T-cell (primary cell): ENCODE results near the gene NLGN2. TPM values are rescaled to one million over a fixed set of nuclear protein-coding genes. Genes with fewer than 3 reads are reported as not detected.

Source experiments
- ATAC-seq, 4 experiments: fragments of 200-7000 bp in 3 of 4; fragments of 150-1000 bp in 1 of 4; cut with Tn5 transposase; replicated peaks in 1 of 4; 1 replicate in 3 of 4; 2 replicates in 1 of 4; pipeline ENCODE4 v1.10.0; 2021; ENCODE audit warnings: moderate library complexity in 3 of 4, mild to moderate bottlenecking in 2 of 4, moderate number of reproducible peaks in 1 of 4
- CTCF ChIA-PET, 2 donors: fragments of 300-600 bp; sonication (Branson Sonifier 250); formaldehyde crosslinking; loops; one replicate each; lab custom pipeline; 2022; ENCODE audit warnings: antibody characterized with exemption in 2 of 2; lab: Charles Lee
- POLR2A ChIA-PET, 2 donors: fragments of 300-600 bp; sonication (Branson Sonifier 250); formaldehyde crosslinking; loops; one replicate each; lab custom pipeline; 2022; ENCODE audit warnings: antibody characterized with exemption in 2 of 2; lab: Charles Lee
- DNase-seq, 35 experiments: peaks; one replicate each; pipeline versions ENCODE4 v3.0.0 to v3.0.0-alpha.2; 2013 to 2023
- H3K27ac ChIP-seq: one replicate; pipeline ENCODE4 v1.5.1; 2013; ENCODE audit warnings: low read length
- H3K27me3 ChIP-seq, 2 experiments: replicated peaks in 1 of 2; 1 replicate in 1 of 2; 2 replicates in 1 of 2; pipeline versions ENCODE4 v1.6.1 to v1.7.0; 2013; ENCODE audit warnings: low read length in 1 of 2, mixed read lengths in 1 of 2; ENCODE audit not compliant: control insufficient read depth in 2 of 2, insufficient read depth in 2 of 2; ENCODE audit errors: extremely low read depth in 1 of 2
- H3K36me3 ChIP-seq, 2 donors: 1 replicate in 1 of 2; 2 replicates in 1 of 2; pipeline versions ENCODE4 v1.6.1 to v1.7.0; 2013; ENCODE audit warnings: low read length in 1 of 2; ENCODE audit not compliant: control insufficient read depth in 2 of 2, insufficient read depth in 1 of 2; ENCODE audit errors: extremely low read depth in 1 of 2
- H3K4me1 ChIP-seq, 2 experiments: 1 replicate in 1 of 2; 2 replicates in 1 of 2; pipeline versions ENCODE4 v1.6.1 to v1.7.0; 2013; ENCODE audit warnings: low read length in 2 of 2, mixed read lengths in 1 of 2; ENCODE audit not compliant: insufficient read depth in 2 of 2, control insufficient read depth in 1 of 2; ENCODE audit errors: extremely low read depth in 1 of 2
- H3K4me3 ChIP-seq, 2 donors: 1 replicate in 1 of 2; 2 replicates in 1 of 2; pipeline versions ENCODE4 v1.5.1 to v1.7.0; 2013; ENCODE audit warnings: mild to moderate bottlenecking in 2 of 2, low read length in 1 of 2, moderate library complexity in 1 of 2; ENCODE audit not compliant: control insufficient read depth in 1 of 2; ENCODE audit errors: extremely low read depth in 1 of 2
- H3K9me3 ChIP-seq: 2 replicates; pipeline ENCODE4 v1.7.0; 2013
- H3K27ac Mint-ChIP-seq, 2 donors: one replicate each; pipeline ENCODE4 v1.8.0; 2020 to 2021; ENCODE audit warnings: mild to moderate bottlenecking in 2 of 2, mixed read lengths in 2 of 2
- H3K27me3 Mint-ChIP-seq, 2 donors: one replicate each; pipeline ENCODE4 v1.8.0; 2021 to 2022; ENCODE audit warnings: mixed read lengths in 2 of 2
- H3K36me3 Mint-ChIP-seq: one replicate; pipeline ENCODE4 v1.8.0; 2021; ENCODE audit warnings: mixed read lengths
- H3K4me1 Mint-ChIP-seq, 3 donors: one replicate each; pipeline ENCODE4 v1.8.0; 2020 to 2022; ENCODE audit warnings: mixed read lengths in 3 of 3, mild to moderate bottlenecking in 1 of 3
- H3K4me3 Mint-ChIP-seq, 3 donors: one replicate each; pipeline ENCODE4 v1.8.0; 2020 to 2022; ENCODE audit warnings: mild to moderate bottlenecking in 3 of 3, mixed read lengths in 3 of 3, moderate library complexity in 3 of 3
- H3K9me3 Mint-ChIP-seq, 3 donors: one replicate each; pipeline ENCODE4 v1.8.0; 2020 to 2022; ENCODE audit warnings: mixed read lengths in 3 of 3
- WGBS: methylation state at CpG from one replicate; pipeline ENCODE4 v1.1.5; 2013; ENCODE audit warnings: missing lambda C conversion rate; ENCODE audit not compliant: insufficient coverage; 5-methylcytosine and 5-hydroxymethylcytosine counted together
- total RNA-seq, 35 experiments: library from RNA in 6 of 35; stranded (reverse) in 6 of 35; fragments of 120-200 nt in 1 of 35; gene quantifications; one replicate each; pipeline versions ENCODE4 v1.2.1 to v1.2.4 and lab custom pipeline; 2013 to 2026

The NLGN2 gene
- total RNA-seq, 5 donors from 2014 or later (not counting 1 experiment from before 2014, with no cell fraction given), result 6.8 to 8.9 (median 8.4) TPM

DNA sequence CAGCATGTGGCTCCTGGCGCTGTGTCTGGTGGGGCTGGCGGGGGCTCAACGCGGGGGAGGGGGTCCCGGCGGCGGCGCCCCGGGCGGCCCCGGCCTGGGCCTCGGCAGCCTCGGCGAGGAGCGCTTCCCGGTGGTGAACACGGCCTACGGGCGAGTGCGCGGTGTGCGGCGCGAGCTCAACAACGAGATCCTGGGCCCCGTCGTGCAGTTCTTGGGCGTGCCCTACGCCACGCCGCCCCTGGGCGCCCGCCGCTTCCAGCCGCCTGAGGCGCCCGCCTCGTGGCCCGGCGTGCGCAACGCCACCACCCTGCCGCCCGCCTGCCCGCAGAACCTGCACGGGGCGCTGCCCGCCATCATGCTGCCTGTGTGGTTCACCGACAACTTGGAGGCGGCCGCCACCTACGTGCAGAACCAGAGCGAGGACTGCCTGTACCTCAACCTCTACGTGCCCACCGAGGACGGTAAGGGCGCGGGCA is 645 bp downstream of the NLGN2 start:
- no peak overlapping the region for H3K27ac Mint-ChIP-seq
- 61% methylated on average over 57 of the region's 58 CpGs for WGBS
- ChIA-PET CTCF (no interaction called here), POLR2A (no interaction called here)
- no peak overlapping the region for H3K27ac ChIP-seq
- peaks cover 0 to 27% of the 10 kb centered on the region in 2 experiments for H3K4me1 ChIP-seq
- no peaks in the 10 kb centered on the region for H3K36me3 ChIP-seq
- peaks cover 0 to 10% of the 10 kb centered on the region in 2 experiments for H3K27me3 ChIP-seq
- ATAC-seq, result peak in 1 of 4 experiments; percentile 2
- H3K9me3 ChIP-seq, result no peaks in the 10 kb centered on the region
- H3K36me3 Mint-ChIP-seq, result no peaks in the 10 kb centered on the region
- H3K4me1 Mint-ChIP-seq, result peaks cover 6 to 18% (median 9%) of the 10 kb centered on the region in 3 donors
- peak in 24 of 35 experiments; percentile 10 to 61 (median 38) for DNase-seq
- H3K4me3 ChIP-seq, result no peak overlapping the region
- H3K4me3 Mint-ChIP-seq, result no peak overlapping the region
- H3K27me3 Mint-ChIP-seq, result peaks cover 0 to 1% of the 10 kb centered on the region in 2 donors
- H3K9me3 Mint-ChIP-seq, result no peaks in the 10 kb centered on the region

DNA sequence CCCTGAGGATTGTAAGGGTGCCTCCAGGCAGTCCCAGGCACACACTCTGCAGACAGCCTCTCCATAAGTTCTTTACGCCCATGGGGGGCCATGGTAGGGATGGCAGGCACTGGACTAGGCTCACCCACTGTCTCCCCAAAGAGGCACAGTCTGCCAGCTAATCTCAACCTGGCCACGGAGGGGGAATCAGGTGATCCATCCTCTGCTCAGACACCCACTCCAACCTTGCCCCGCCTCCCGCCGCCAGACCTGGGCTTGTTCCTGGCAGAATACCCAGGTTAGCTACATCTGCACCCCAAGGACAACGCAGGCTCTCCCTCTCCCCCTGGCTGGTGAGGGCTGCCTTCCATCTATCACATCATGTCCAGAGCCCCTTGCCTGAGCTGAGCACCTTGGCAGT is 1.2 kb downstream of the NLGN2 start:
- Histone ChIP-seq H3K4me3 (no peak overlapping the region), H3K27ac (no peak overlapping the region), H3K4me1 (peaks cover 0 to 21% of the 10 kb centered on the region in 2 experiments), H3K27me3 (peaks cover 0 to 13% of the 10 kb centered on the region in 2 experiments), H3K9me3 (no peaks in the 10 kb centered on the region), H3K36me3 (no peaks in the 10 kb centered on the region)
- ChIA-PET POLR2A (no interaction called here), CTCF (no interaction called here)
- H3K36me3 Mint-ChIP-seq, result no peaks in the 10 kb centered on the region
- DNase-seq (no peak), ATAC-seq (no peak)
- peaks cover 5 to 17% (median 8%) of the 10 kb centered on the region in 3 donors for H3K4me1 Mint-ChIP-seq
- WGBS, result 63% methylated on average over 3 of the region's 6 CpGs
- peak overlapping the region in 2 of 3 donors; percentile 1 to 50 for H3K4me3 Mint-ChIP-seq
- H3K9me3 Mint-ChIP-seq, result no peaks in the 10 kb centered on the region
- H3K27me3 Mint-ChIP-seq, result peaks cover 0 to 1% of the 10 kb centered on the region in 2 donors
- H3K27ac Mint-ChIP-seq, result no peak overlapping the region

DNA sequence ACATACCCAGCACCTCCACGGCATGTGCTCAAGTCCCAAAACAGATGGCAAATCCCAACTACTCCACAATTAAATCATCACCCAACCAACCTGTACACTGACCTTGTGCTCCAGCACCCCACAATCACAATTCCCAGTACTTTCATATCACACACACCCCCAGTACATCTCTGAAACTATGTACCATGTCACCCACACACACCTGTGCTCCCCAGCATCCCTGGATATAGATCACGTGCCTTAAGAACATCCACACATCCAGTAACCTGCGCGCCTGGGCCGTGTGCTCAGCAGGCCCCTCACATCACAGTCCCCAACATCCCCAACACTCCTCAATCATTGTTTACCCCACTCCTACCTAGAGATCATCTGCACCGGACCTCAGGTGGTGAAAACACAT is 2.1 kb downstream of the NLGN2 start:
- POLR2A ChIA-PET, result no interaction called here
- H3K4me3 Mint-ChIP-seq, result peak overlapping the region in 1 of 3 donors; percentile 1
- Histone ChIP-seq H3K27me3 (peaks cover 0 to 13% of the 10 kb centered on the region in 2 experiments), H3K4me1 (peaks cover 0 to 16% of the 10 kb centered on the region in 2 experiments), H3K4me3 (no peak overlapping the region), H3K27ac (no peak overlapping the region), H3K9me3 (no peaks in the 10 kb centered on the region), H3K36me3 (no peaks in the 10 kb centered on the region)
- H3K27me3 Mint-ChIP-seq, result peaks cover 0 to 1% of the 10 kb centered on the region in 2 donors
- H3K27ac Mint-ChIP-seq, result no peak overlapping the region
- no peak for DNase-seq
- 90% methylated on average over 6 of the region's 6 CpGs for WGBS
- CTCF ChIA-PET, result no interaction called here
- H3K4me1 Mint-ChIP-seq, result peaks cover 5 to 14% (median 8%) of the 10 kb centered on the region in 3 donors
- ATAC-seq, result no peak
- H3K9me3 Mint-ChIP-seq, result no peaks in the 10 kb centered on the region
- H3K36me3 Mint-ChIP-seq, result no peaks in the 10 kb centered on the region

DNA sequence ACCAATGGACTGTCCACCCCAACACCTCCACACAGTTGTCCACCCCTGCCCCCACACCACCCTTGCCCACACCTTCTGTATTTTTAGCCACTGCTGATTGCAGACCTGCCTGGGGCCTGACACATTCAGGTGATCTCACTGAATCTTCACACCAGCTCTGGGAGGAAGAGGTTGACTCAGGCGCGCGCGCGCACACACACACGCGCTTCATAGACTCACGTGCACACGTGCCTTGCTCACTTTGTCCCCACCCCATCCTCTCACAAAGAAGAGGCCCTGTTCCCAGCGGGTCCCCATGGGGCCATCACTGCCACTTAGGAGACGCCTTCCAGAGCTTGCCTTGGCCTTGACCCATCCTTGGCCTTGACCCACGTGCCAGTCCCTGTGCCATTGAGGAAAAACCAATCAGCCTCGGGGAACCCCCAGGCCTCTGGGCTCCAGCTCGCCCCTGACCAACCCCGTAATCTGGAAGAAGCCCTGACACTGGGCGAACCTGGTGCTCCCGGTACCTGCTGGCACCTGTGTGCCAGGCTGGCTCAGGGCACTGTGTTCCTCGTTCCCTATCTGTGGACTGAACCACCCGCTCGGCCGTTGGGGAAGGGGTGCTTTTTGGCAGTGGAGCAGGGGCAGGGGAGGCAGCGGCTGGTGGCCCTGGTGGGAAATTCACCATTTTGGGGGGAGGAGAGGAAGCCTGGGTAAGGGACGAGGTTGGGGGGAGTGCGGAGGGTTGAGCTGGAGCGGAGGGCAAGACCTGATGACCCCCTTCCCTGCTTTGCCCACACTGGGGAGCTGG is 3.2 kb downstream of the NLGN2 start:
- Mint-ChIP-seq H3K27ac (no peak overlapping the region), H3K36me3 (no peaks in the 10 kb centered on the region), H3K4me3 (no peak overlapping the region), H3K4me1 (peaks cover 3 to 11% (median 5%) of the 10 kb centered on the region in 3 donors), H3K9me3 (no peaks in the 10 kb centered on the region), H3K27me3 (no peaks in the 10 kb centered on the region)
- Histone ChIP-seq H3K36me3 (no peaks in the 10 kb centered on the region), H3K4me3 (no peak overlapping the region), H3K4me1 (peaks cover 0 to 6% of the 10 kb centered on the region in 2 experiments), H3K27me3 (peaks cover 0 to 5% of the 10 kb centered on the region in 2 experiments), H3K27ac (no peak overlapping the region), H3K9me3 (no peaks in the 10 kb centered on the region)
- CTCF ChIA-PET, result no interaction called here
- 84% methylated on average over 22 of the region's 25 CpGs for WGBS
- DNase-seq (no peak), ATAC-seq (no peak)
- POLR2A ChIA-PET, result no interaction called here

DNA sequence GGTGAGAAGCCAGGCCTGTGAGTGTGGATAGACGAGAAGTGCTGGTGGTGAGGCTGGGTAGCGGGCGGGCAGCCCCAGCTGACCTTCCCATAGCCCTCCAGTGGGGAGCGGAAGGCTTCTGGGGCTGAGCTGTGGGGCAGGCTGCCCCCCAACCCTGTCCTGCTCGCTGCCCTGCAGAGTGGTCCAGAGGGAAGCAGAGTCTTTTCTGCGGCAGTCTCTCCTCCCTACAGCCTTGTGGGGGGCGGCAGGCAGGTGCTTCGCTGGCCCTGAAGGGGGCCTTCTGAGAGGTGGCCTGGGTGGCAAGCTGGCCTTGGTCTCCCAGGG is 3.7 kb downstream of the NLGN2 start:
- H3K27ac ChIP-seq, result no peak overlapping the region
- Mint-ChIP-seq H3K36me3 (no peaks in the 10 kb centered on the region), H3K27me3 (no peaks in the 10 kb centered on the region), H3K4me1 (peaks cover 0 to 9% (median 3%) of the 10 kb centered on the region in 3 donors), H3K27ac (no peak overlapping the region), H3K4me3 (no peak overlapping the region), H3K9me3 (no peaks in the 10 kb centered on the region)
- H3K4me1 ChIP-seq, result peaks cover 0 to 6% of the 10 kb centered on the region in 2 experiments
- WGBS, result 86% methylated on average over 8 of the region's 8 CpGs
- ChIA-PET CTCF (no interaction called here), POLR2A (no interaction called here)
- H3K36me3 ChIP-seq, result no peaks in the 10 kb centered on the region
- no peak overlapping the region for H3K4me3 ChIP-seq
- no peak for DNase-seq
- H3K27me3 ChIP-seq, result peaks cover 0 to 4% of the 10 kb centered on the region in 2 experiments
- no peak for ATAC-seq
- no peaks in the 10 kb centered on the region for H3K9me3 ChIP-seq

DNA sequence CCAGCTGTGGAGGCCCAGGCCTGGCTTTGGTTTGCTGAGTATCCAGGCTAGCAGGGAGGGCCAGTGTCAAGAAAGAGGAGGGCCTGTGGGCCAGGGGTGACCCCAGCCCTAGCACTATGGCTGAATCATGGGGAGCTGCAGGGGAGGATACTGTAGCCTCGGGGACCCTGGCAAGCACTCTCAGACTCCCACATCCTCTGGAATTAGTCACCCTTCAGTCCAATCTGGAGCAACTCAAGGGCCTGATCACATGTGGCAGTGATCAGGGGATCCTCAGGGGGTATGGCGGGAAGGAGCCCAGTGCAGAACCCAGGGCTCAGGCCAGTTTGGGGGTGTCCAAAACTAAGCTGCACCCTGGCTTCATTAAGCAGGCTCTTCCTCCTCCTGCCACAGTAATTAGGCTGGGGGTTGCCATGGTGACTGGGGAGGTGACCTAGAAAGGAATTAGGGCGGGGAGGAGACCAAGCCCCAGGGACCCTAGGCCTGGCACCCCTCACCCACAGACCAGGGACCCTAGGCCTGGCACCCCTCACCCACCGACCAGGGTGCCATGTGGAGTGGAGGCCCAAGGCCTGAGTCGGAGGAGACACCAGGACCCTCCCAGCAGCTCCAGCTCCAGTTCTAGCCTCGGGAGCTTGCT is 5.8 kb downstream of the NLGN2 start:
- 80% methylated on average over 3 of the region's 6 CpGs for WGBS
- Mint-ChIP-seq H3K27ac (no peak overlapping the region), H3K4me1 (peaks cover 0 to 4% (median 2%) of the 10 kb centered on the region in 3 donors), H3K27me3 (no peaks in the 10 kb centered on the region), H3K4me3 (no peak overlapping the region), H3K9me3 (no peaks in the 10 kb centered on the region), H3K36me3 (no peaks in the 10 kb centered on the region)
- ChIA-PET CTCF (no interaction called here), POLR2A (no interaction called here)
- no peak for ATAC-seq
- no peaks in the 10 kb centered on the region for H3K9me3 ChIP-seq
- H3K27ac ChIP-seq, result no peak overlapping the region
- H3K27me3 ChIP-seq, result peaks cover 0 to 6% of the 10 kb centered on the region in 2 experiments
- H3K4me3 ChIP-seq, result no peak overlapping the region
- H3K4me1 ChIP-seq, result peaks cover 0 to 5% of the 10 kb centered on the region in 2 experiments
- no peaks in the 10 kb centered on the region for H3K36me3 ChIP-seq
- DNase-seq, result no peak
